Fibroblast of lung (primary cell): ENCODE results near the gene TMEM212.

Experiments used
- EZH2 ChIP-seq: IDR thresholded peaks from 2 replicates; pipeline ENCODE4 v1.5.1; 2012; ENCODE audit warnings: low read length, control low read depth, mild to moderate bottlenecking; ENCODE audit errors: missing control alignments
- TF ChIP-seq, protein P1 (sequence below), 2 donors: IDR thresholded peaks in 1 of 2; conservative IDR thresholded peaks in 1 of 2; 1 replicate in 1 of 2; 2 replicates in 1 of 2; pipeline ENCODE4 v1.5.1; 2011 to 2012; ENCODE audit warnings: low read length in 2 of 2, control low read depth in 1 of 2, inconsistent platforms in 1 of 2, low read depth in 1 of 2, mild to moderate bottlenecking in 1 of 2

DNA sequence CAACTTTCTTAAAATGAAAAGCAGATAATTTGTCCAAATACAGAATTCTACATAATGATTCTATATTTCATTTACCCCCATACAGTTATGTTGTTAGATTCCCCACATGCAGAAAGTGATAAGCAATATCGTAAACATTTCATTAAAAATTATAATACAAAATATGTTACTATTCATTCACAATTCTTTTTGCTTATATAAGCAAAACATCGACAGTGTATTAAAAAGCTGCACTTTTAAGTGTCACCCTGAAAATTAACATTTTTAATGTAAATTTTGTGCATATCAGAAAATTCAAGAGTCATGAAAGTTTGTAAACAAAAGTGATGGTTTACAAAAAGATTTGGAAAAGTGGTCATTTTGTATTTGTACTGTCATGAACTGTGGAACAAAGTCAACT lies 19.2 kb downstream of the TMEM212 start:
- TF ChIP-seq, protein P1, sequence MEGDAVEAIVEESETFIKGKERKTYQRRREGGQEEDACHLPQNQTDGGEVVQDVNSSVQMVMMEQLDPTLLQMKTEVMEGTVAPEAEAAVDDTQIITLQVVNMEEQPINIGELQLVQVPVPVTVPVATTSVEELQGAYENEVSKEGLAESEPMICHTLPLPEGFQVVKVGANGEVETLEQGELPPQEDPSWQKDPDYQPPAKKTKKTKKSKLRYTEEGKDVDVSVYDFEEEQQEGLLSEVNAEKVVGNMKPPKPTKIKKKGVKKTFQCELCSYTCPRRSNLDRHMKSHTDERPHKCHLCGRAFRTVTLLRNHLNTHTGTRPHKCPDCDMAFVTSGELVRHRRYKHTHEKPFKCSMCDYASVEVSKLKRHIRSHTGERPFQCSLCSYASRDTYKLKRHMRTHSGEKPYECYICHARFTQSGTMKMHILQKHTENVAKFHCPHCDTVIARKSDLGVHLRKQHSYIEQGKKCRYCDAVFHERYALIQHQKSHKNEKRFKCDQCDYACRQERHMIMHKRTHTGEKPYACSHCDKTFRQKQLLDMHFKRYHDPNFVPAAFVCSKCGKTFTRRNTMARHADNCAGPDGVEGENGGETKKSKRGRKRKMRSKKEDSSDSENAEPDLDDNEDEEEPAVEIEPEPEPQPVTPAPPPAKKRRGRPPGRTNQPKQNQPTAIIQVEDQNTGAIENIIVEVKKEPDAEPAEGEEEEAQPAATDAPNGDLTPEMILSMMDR (conservative IDR thresholded peaks at IDR 0.05 in 1 of 2, IDR thresholded peaks at IDR 0.05 in 1 of 2; ENCODE audit: low read depth in 1 of 2, low read length in 2 of 2), result no peak
- TF ChIP-seq EZH2, result no peak
